Parathyroid adenoma (tissue), 2 donors: Measurements from ENCODE around the gene GALNT10.

Source experiments
- H2AFZ ChIP-seq: fragments of 300-600 bp; sonication (generic); one replicate; pipeline ENCODE4 v1.7.0; 2017; ENCODE audit warnings: antibody characterized with exemption, mild to moderate bottlenecking
- H3K27ac ChIP-seq: fragments of 300-600 bp; sonication (generic); one replicate; pipeline ENCODE4 v1.7.0; 2017
- H3K27me3 ChIP-seq: fragments of 300-600 bp; sonication (generic); one replicate; pipeline ENCODE4 v1.7.0; 2017; ENCODE audit warnings: low read length; ENCODE audit not compliant: control insufficient read depth, insufficient read depth
- H3K36me3 ChIP-seq: fragments of 300-600 bp; sonication (generic); one replicate; pipeline ENCODE4 v1.7.0; 2017; ENCODE audit warnings: low read length; ENCODE audit not compliant: control insufficient read depth, insufficient read depth
- H3K4me1 ChIP-seq: fragments of 300-600 bp; sonication (generic); one replicate; pipeline ENCODE4 v1.7.0; 2017; ENCODE audit warnings: control low read depth
- H3K4me2 ChIP-seq: fragments of 300-600 bp; sonication (generic); one replicate; pipeline ENCODE4 v1.7.0; 2017; ENCODE audit warnings: low read length
- H3K4me3 ChIP-seq: fragments of 300-600 bp; sonication (generic); one replicate; pipeline ENCODE4 v1.7.0; 2017; ENCODE audit warnings: low read depth, low read length
- H3K79me2 ChIP-seq: fragments of 300-600 bp; sonication (generic); one replicate; pipeline ENCODE4 v1.7.0; 2017; ENCODE audit warnings: control low read depth
- H3K9ac ChIP-seq: fragments of 300-600 bp; sonication (generic); one replicate; pipeline ENCODE4 v1.7.0; 2017; ENCODE audit warnings: mild to moderate bottlenecking
- H3K9me3 ChIP-seq: fragments of 300-600 bp; sonication (generic); one replicate; pipeline ENCODE4 v1.7.0; 2017; ENCODE audit warnings: low read length; ENCODE audit not compliant: control insufficient read depth
- CTCF ChIP-seq: fragments of 300-600 bp; sonication (generic); IDR thresholded peaks from one replicate; pipeline ENCODE4 v1.7.0; 2017; ENCODE audit warnings: antibody characterized with exemption, mild to moderate bottlenecking
- donor health status: primary hyperparathyroidism.

Gene GALNT10

DNA sequence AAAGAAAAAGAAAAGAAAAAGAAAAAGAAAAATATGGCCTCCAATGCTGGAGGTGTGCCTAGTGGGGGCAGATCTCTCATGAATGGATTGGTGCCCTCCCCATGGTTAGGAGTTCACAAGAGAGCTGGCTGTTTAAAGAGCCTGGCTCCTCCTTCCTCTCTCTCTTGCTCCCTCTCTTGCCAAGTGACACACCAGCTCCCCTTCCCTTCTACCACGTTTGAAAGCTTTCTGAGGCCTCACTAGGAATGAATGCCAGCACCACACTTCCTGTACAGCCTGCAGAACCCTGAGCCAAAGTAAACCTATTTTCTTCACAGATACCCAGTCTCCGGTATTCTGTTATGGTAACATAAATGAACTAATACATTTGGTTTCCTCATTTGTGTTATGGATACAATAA lies 14.4 kb upstream of the GALNT10 start:
- Histone ChIP-seq H3K9me3 (no peaks in the 10 kb centered on the region), H3K4me1 (no peaks in the 10 kb centered on the region), H2AFZ (no peak overlapping the region), H3K4me2 (no peak overlapping the region), H3K4me3 (no peak overlapping the region), H3K27ac (no peak overlapping the region), H3K36me3 (no peaks in the 10 kb centered on the region), H3K9ac (no peak overlapping the region), H3K79me2 (no peaks in the 10 kb centered on the region), H3K27me3 (no peaks in the 10 kb centered on the region)
- no peak for TF ChIP-seq CTCF

GRCh38 chr5:154178661-154179060 lies 11.9 kb upstream of the GALNT10 start:
- no peaks in the 10 kb centered on the region for H3K27me3 ChIP-seq
- no peak overlapping the region for H3K9ac ChIP-seq
- no peak overlapping the region for H3K4me3 ChIP-seq
- no peak overlapping the region for H3K4me2 ChIP-seq
- H3K79me2 ChIP-seq, result no peaks in the 10 kb centered on the region
- no peak overlapping the region for H3K27ac ChIP-seq
- H3K9me3 ChIP-seq, result no peaks in the 10 kb centered on the region
- no peaks in the 10 kb centered on the region for H3K36me3 ChIP-seq
- TF ChIP-seq CTCF, result no peak
- no peaks in the 10 kb centered on the region for H3K4me1 ChIP-seq
- no peak overlapping the region for H2AFZ ChIP-seq

GRCh38 chr5:154179846-154180710 lies 10.5 kb upstream of the GALNT10 start:
- peak; percentile 77 for TF ChIP-seq CTCF
- H3K9ac ChIP-seq, result no peak overlapping the region
- H3K4me2 ChIP-seq, result no peak overlapping the region
- no peaks in the 10 kb centered on the region for H3K4me1 ChIP-seq
- H3K9me3 ChIP-seq, result no peaks in the 10 kb centered on the region
- H3K27me3 ChIP-seq, result no peaks in the 10 kb centered on the region
- no peak overlapping the region for H3K4me3 ChIP-seq
- H2AFZ ChIP-seq, result no peak overlapping the region
- no peaks in the 10 kb centered on the region for H3K36me3 ChIP-seq
- no peaks in the 10 kb centered on the region for H3K79me2 ChIP-seq
- H3K27ac ChIP-seq, result no peak overlapping the region

DNA sequence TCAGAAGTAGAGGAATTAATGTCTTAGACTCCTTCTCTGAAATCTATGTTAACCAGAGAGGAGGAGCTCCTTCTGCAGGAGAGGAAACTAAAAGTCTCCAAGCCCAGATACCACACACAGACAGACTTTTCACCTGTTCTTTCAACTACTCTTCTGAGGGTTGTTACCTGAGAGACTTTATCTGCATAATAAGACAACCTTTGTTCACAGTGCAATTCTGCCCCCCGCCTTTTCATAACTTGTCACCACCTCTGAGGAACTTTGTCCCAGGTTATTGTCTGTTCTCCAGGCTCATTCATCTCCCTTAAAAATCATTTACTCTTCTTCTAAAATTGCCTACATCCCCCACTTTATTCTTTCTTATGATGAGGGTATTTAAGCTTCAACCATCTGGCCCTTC lies 9.4 kb upstream of the GALNT10 start:
- TF ChIP-seq CTCF, result no peak
- Histone ChIP-seq H3K79me2 (no peaks in the 10 kb centered on the region), H3K9ac (no peak overlapping the region), H2AFZ (no peak overlapping the region), H3K27me3 (no peaks in the 10 kb centered on the region), H3K4me3 (no peak overlapping the region), H3K4me1 (no peaks in the 10 kb centered on the region), H3K27ac (no peak overlapping the region), H3K36me3 (no peaks in the 10 kb centered on the region), H3K4me2 (no peak overlapping the region), H3K9me3 (no peaks in the 10 kb centered on the region)
